Liver (tissue), 9 donors: ENCODE results near the gene SGPP2. TPM values are rescaled to one million over a fixed set of nuclear protein-coding genes. Genes with fewer than 3 reads are reported as not detected.

ENCODE experiments used
- DNase-seq: peaks from one replicate; pipeline ENCODE4 v3.0.0-alpha.2; 2017; ENCODE audit warnings: low spot score
- H3K27ac ChIP-seq, 2 donors: one replicate each; pipeline ENCODE4 v1.7.0; 2013; ENCODE audit warnings: inconsistent platforms in 2 of 2, low read length in 2 of 2, control low read depth in 1 of 2, low read depth in 1 of 2, mild to moderate bottlenecking in 1 of 2
- H3K27me3 ChIP-seq, 4 donors: one replicate each; pipeline versions ENCODE4 v1.6.1 to v1.7.0; 2013; ENCODE audit warnings: low read length in 3 of 4, inconsistent platforms in 1 of 4, mild to moderate bottlenecking in 1 of 4, moderate library complexity in 1 of 4; ENCODE audit not compliant: control insufficient read depth in 4 of 4, insufficient read depth in 4 of 4
- H3K36me3 ChIP-seq, 4 donors: one replicate each; pipeline versions ENCODE4 v1.6.1 to v1.7.0; 2013; ENCODE audit warnings: low read length in 3 of 4, mild to moderate bottlenecking in 3 of 4, low read depth in 1 of 4, moderate library complexity in 1 of 4; ENCODE audit not compliant: control insufficient read depth in 4 of 4, insufficient read depth in 3 of 4
- H3K4me1 ChIP-seq, 4 donors: one replicate each; pipeline versions ENCODE4 v1.6.1 to v1.7.0; 2013; ENCODE audit warnings: low read length in 3 of 4, mild to moderate bottlenecking in 3 of 4, moderate library complexity in 1 of 4; ENCODE audit not compliant: control insufficient read depth in 4 of 4, insufficient read depth in 4 of 4
- H3K4me3 ChIP-seq, 3 donors: one replicate each; pipeline versions ENCODE4 v1.6.1 to v1.7.0; 2013; ENCODE audit warnings: low read length in 3 of 3, control low read depth in 1 of 3, low read depth in 1 of 3, mild to moderate bottlenecking in 1 of 3
- H3K9ac ChIP-seq, 2 donors: one replicate each; pipeline ENCODE4 v1.7.0; 2013; ENCODE audit warnings: low read length in 2 of 2, mild to moderate bottlenecking in 2 of 2, moderate library complexity in 2 of 2, control low read depth in 1 of 2, low read depth in 1 of 2
- H3K9me3 ChIP-seq, 4 donors: one replicate each; pipeline versions ENCODE4 v1.6.1 to v1.7.0; 2013; ENCODE audit warnings: low read length in 3 of 4; ENCODE audit not compliant: control insufficient read depth in 4 of 4
- ATF3 ChIP-seq: IDR thresholded peaks from 2 replicates; pipeline ENCODE4 v1.6.1; 2016; ENCODE audit warnings: antibody characterized with exemption
- CTCF ChIP-seq: fragments of 150-350 bp; IDR thresholded peaks from 2 replicates; pipeline ENCODE4 v1.5.1; 2017; ENCODE audit warnings: improper control_type of control experiment, low read depth, low read length; ENCODE audit not compliant: missing input control
- EGR1 ChIP-seq, 2 donors: IDR thresholded peaks; 2 replicates each; pipeline ENCODE4 v1.6.1; 2016 to 2018; ENCODE audit warnings: antibody characterized with exemption in 2 of 2, low read depth in 2 of 2
- FOXA2 ChIP-seq: IDR thresholded peaks from 2 replicates; pipeline ENCODE4 v1.6.1; 2016; ENCODE audit warnings: antibody characterized with exemption
- GABPA ChIP-seq, 2 donors: IDR thresholded peaks in 1 of 2; conservative IDR thresholded peaks in 1 of 2; 2 replicates each; pipeline ENCODE4 v1.6.1; 2016; ENCODE audit warnings: antibody characterized with exemption in 2 of 2, mild to moderate bottlenecking in 1 of 2, moderate library complexity in 1 of 2
- HNF4G ChIP-seq: IDR thresholded peaks from 2 replicates; pipeline ENCODE4 v1.6.1; 2016; ENCODE audit warnings: antibody characterized with exemption
- JUND ChIP-seq, 2 donors: IDR thresholded peaks; 2 replicates each; pipeline ENCODE4 v1.6.1; 2016; ENCODE audit warnings: antibody characterized with exemption in 2 of 2
- MAX ChIP-seq: IDR thresholded peaks from 2 replicates; pipeline ENCODE4 v1.6.1; 2016; ENCODE audit warnings: antibody characterized with exemption
- NR2F2 ChIP-seq: IDR thresholded peaks from 2 replicates; pipeline ENCODE4 v1.6.1; 2016; ENCODE audit warnings: antibody characterized with exemption
- RAD21 ChIP-seq, 2 donors: IDR thresholded peaks; 2 replicates each; pipeline ENCODE4 v1.6.1; 2016; ENCODE audit warnings: antibody characterized with exemption in 2 of 2, mild to moderate bottlenecking in 2 of 2
- REST ChIP-seq: IDR thresholded peaks from 2 replicates; pipeline ENCODE4 v1.6.1; 2016; ENCODE audit warnings: antibody characterized with exemption, mild to moderate bottlenecking
- RXRA ChIP-seq, 2 donors: IDR thresholded peaks; 2 replicates each; pipeline ENCODE4 v1.6.1; 2017 to 2018; ENCODE audit warnings: antibody characterized with exemption in 2 of 2, mild to moderate bottlenecking in 1 of 2
- SP1 ChIP-seq: IDR thresholded peaks from 2 replicates; pipeline ENCODE4 v1.6.1; 2018; ENCODE audit warnings: antibody characterized with exemption, mild to moderate bottlenecking
- YY1 ChIP-seq: IDR thresholded peaks from 2 replicates; pipeline ENCODE4 v1.6.1; 2016; ENCODE audit warnings: antibody characterized with exemption, mild to moderate bottlenecking
- ZBTB33 ChIP-seq: IDR thresholded peaks from 2 replicates; pipeline ENCODE4 v1.6.1; 2016; ENCODE audit warnings: antibody characterized with exemption
- WGBS: extraction: QIAGEN DNeasy Blood & Tissue Kit; methylation state at CpG from one replicate; pipeline ENCODE4 v1.1.7; 2013; 5-methylcytosine and 5-hydroxymethylcytosine counted together
- polyA plus RNA-seq, 2 donors: library from polyadenylated mRNA; stranded (reverse) in 1 of 2; unstranded in 1 of 2; fragments of 200-250 nt in 1 of 2; fragments of >200 nt in 1 of 2; fragmentation: Nextera tagmentation in 1 of 2; extraction: Ambion mirVana in 1 of 2; gene quantifications; one replicate each; pipeline versions ENCODE4 v1.2.1 to v1.2.3, GENCODE V29; 2013 to 2015
- total RNA-seq, 2 donors: library from RNA; depleted of rRNA; stranded (reverse); fragments of >200 nt; gene quantifications; one replicate each; pipeline ENCODE4 v1.2.3, GENCODE V29; 2014
- donor health status: healthy.
- donor health status: healthy.
- donor health status: healthy.
- donor health status: healthy.
- donor health status: healthy.

Gene SGPP2
- total and polyA plus RNA-seq, 4 donors = 0.16 to 0.33 (median 0.31) TPM; not detected in 1

- TF ChIP-seq JUND (IDR thresholded peaks at IDR 0.05) (no peak), FOXA2 (no peak), ZBTB33 (no peak), RAD21 (IDR thresholded peaks at IDR 0.05) (no peak)
Observed at GRCh38 chr2:222606306-222606705, 182.0 kb downstream of the SGPP2 start (continued).

GRCh38 chr2:222608081-222608480, 183.7 kb downstream of the SGPP2 start:
- Histone ChIP-seq H3K4me1 (no peaks in the 10 kb centered on the region), H3K27me3 (no peaks in the 10 kb centered on the region), H3K27ac (no peak overlapping the region), H3K36me3 (peaks cover 0 to 14% (median 11%) of the 10 kb centered on the region in 4 donors), H3K9me3 (no peaks in the 10 kb centered on the region), H3K4me3 (no peak overlapping the region), H3K9ac (no peak overlapping the region)
- TF ChIP-seq SP1 (no peak), REST (no peak), ZBTB33 (no peak), YY1 (no peak), ATF3 (no peak), GABPA (IDR thresholded peaks at IDR 0.05 in 1 of 2, conservative IDR thresholded peaks at IDR 0.05 in 1 of 2) (no peak), RAD21 (IDR thresholded peaks at IDR 0.05) (no peak), CTCF (no peak), RXRA (IDR thresholded peaks at IDR 0.05) (no peak), MAX (no peak), EGR1 (IDR thresholded peaks at IDR 0.05; ENCODE audit: low read depth in 2 of 2) (no peak), NR2F2 (no peak), HNF4G (no peak)
- 74% methylated on average over 4 of the region's 4 CpGs for WGBS
- DNase-seq = no peak
